NCI-H146 treated with DMSO at 0.1 percent for 48 hours (cell line): ENCODE measurements around the gene TTC13.

ENCODE experiments used
- DNase-seq: peaks from one replicate; lab custom pipeline; 2025; ENCODE audit not compliant: unreplicated experiment; lab: John Stamatoyannopoulos, UW

Gene TTC13

DNA sequence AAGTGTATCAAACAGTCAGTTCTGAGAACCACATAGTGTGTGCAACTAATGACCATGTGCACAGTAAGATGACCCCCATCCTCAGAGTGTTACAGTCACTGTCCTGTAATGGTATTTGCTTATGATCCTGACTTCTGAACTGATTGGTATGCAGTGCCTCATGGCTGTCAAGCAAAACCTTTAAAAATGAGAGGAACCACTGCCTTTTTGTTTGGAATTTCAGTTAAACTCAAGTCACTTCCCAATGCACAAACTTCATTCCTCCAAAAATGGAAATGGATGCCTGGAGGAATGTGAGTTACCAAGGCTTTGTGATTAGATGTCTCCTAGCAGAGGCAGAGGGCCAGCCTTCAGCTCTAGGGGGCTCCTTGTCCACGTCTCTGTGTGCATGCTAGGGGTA is 120.8 kb downstream of the TTC13 start:
- DNase-seq, result no peak

DNA sequence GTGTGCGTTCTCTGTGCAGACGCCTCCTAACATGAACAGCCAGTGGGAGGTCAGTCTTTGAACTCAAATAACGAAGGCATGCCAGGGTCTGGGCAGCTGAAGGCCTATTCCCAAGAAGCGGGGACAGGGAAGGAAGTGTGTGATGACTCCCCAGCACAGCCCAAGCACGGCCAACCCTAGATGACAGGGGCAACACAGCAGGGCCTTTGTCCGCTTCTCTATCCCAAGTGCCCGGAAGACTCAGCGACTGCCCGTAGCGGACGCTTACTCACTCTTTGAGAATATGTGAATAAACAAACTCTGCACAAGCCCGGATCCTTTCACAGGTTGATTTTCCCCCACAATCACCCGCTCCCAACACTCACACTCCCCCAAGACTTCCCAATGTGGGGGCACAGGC is 121.6 kb downstream of the TTC13 start:
- no peak for DNase-seq
